ENCODE data around the gene IGFL2.

- TF ChIP-seq, protein P1, sequence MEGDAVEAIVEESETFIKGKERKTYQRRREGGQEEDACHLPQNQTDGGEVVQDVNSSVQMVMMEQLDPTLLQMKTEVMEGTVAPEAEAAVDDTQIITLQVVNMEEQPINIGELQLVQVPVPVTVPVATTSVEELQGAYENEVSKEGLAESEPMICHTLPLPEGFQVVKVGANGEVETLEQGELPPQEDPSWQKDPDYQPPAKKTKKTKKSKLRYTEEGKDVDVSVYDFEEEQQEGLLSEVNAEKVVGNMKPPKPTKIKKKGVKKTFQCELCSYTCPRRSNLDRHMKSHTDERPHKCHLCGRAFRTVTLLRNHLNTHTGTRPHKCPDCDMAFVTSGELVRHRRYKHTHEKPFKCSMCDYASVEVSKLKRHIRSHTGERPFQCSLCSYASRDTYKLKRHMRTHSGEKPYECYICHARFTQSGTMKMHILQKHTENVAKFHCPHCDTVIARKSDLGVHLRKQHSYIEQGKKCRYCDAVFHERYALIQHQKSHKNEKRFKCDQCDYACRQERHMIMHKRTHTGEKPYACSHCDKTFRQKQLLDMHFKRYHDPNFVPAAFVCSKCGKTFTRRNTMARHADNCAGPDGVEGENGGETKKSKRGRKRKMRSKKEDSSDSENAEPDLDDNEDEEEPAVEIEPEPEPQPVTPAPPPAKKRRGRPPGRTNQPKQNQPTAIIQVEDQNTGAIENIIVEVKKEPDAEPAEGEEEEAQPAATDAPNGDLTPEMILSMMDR (IDR thresholded peaks at IDR 0.05) = no peak
- no peak for TF ChIP-seq POLR2A (IDR thresholded peaks at IDR 0.05)
These were observed 61.4 kb downstream of the IGFL2 start for GRCh38 chr19:46209472-46209871.

Data from vagina (tissue), 2 donors.